Measurements from ENCODE around the gene AMACR.

DNA sequence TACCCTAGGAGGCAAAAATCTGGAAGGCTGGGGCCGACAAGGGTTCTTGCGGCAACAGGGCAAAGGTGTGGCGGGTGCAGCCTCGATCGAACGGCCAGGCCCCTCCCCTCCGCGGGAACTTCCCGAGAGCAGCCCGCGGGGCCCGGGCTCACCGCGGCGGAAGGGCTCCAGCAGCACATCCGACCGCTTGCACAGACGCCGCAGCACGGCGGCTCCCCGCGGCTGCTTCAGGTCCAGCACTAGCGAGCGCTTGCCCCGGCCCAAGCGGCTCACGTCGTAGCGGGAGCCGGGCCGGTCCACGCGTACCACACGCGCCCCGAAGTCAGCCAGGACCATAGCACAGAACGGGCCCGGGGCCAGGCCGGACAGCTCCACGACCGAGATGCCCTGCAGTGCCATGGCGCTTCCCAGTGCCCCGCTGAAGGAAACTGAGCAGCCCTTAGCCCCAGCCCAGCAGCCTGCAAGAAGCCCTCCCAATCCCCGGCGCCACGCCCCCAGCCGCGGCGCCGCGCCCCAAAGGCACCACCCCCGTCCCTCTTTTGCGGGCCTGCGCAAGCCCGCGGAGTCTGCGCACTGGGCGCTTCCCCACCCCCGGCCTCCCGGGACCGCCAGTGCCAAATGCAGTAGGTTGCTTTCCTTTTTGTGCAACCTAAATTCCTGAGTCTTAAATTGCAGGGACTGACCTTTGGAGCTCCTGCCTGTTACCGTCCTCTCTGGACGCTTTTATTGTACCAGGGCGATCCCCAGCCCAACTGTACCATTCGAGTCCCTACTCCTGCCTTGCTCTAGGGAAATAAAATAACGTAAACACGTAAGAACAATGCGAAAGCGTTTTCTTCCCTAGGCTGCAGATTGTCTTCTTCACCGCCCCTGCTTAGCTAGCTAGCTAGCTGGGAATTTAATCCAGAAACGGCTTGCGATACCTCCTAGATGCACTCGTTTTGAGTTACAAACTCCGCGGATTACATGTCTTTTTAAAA is at the start of gene AMACR:
- TF ChIP-seq ZNF430 (CRISPR knock-in tag; IDR thresholded peaks at IDR 0.05) (peak; percentile 78; the same call in 1 of the 2 replicates), ZNF549 (CRISPR knock-in tag; IDR thresholded peaks at IDR 0.05) (no peak), HDAC2 (CRISPR knock-in tag; IDR thresholded peaks at IDR 0.05) (peak; percentile 56; the same call in 1 of the 2 replicates), KDM4B (CRISPR knock-in tag; IDR thresholded peaks at IDR 0.05) (peak; percentile 65; the same call in 1 of the 2 replicates), AHR (CRISPR knock-in tag; IDR thresholded peaks at IDR 0.05) (no peak), SNRNP70 (IDR thresholded peaks at IDR 0.05; ENCODE audit: low read depth, low read length) (no peak), ZBTB21 (CRISPR knock-in tag; IDR thresholded peaks at IDR 0.05) (no peak), KDM5B (CRISPR knock-in tag; IDR thresholded peaks at IDR 0.05; ENCODE audit: borderline replicate concordance) (peak; percentile 96), ZNF598 (CRISPR knock-in tag; IDR thresholded peaks at IDR 0.05; ENCODE audit: borderline replicate concordance) (peak; percentile 78; the same call in 1 of the 2 replicates)
- TF ChIP-seq, protein P1, sequence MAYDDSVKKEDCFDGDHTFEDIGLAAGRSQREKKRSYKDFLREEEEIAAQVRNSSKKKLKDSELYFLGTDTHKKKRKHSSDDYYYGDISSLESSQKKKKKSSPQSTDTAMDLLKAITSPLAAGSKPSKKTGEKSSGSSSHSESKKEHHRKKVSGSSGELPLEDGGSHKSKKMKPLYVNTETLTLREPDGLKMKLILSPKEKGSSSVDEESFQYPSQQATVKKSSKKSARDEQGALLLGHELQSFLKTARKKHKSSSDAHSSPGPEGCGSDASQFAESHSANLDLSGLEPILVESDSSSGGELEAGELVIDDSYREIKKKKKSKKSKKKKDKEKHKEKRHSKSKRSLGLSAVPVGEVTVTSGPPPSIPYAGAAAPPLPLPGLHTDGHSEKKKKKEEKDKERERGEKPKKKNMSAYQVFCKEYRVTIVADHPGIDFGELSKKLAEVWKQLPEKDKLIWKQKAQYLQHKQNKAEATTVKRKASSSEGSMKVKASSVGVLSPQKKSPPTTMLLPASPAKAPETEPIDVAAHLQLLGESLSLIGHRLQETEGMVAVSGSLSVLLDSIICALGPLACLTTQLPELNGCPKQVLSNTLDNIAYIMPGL (CRISPR knock-in tag; IDR thresholded peaks at IDR 0.05; ENCODE audit: borderline replicate concordance in 1 of 2, low read depth in 1 of 2), result peak; percentile 81 to 83
